Ammon's horn (tissue), 1 donor: Measurements from ENCODE around the gene MLLT6.

Source experiments
- DNase-seq: peaks from one replicate; pipeline ENCODE4 v3.0.0-alpha.2; 2016; ENCODE audit warnings: low spot score

Gene MLLT6

GRCh38 chr17:38742411-38743308 lies 37.6 kb downstream of the MLLT6 start:
- peak; percentile 64 for DNase-seq

DNA sequence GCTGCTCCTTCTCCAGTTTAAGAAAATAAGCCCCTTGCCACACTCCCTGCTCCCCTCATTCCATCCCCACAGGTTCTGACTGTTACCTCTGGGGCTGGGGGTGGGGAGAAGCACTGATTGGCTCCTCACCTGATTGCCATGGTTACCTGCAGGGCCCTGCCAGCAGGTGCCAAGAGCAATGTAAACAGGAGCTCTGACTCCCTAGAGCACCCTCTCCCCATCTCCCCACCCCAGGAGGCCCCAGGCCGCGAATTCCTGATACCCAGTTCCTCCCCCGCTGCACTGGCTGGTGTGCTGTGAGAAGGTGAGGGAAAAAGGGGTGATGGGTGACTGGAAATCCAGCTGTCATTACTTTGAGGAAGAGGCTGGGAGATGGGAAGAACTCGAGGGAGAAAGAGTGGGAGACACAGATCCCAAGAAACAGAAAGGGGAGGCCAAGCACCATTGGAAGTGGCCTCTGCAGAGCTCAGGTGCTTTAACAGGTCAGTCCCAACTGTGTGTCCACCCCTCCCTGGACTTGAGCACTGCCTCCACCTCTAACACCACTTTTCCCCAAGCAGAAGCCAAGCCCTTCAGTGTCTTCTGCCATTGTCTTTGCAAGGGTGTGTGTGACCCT lies 38.6 kb downstream of the MLLT6 start:
- no peak for DNase-seq

- no peak for DNase-seq
Measured at GRCh38 chr17:38745545-38745944, 40.5 kb downstream of the MLLT6 start.

DNA sequence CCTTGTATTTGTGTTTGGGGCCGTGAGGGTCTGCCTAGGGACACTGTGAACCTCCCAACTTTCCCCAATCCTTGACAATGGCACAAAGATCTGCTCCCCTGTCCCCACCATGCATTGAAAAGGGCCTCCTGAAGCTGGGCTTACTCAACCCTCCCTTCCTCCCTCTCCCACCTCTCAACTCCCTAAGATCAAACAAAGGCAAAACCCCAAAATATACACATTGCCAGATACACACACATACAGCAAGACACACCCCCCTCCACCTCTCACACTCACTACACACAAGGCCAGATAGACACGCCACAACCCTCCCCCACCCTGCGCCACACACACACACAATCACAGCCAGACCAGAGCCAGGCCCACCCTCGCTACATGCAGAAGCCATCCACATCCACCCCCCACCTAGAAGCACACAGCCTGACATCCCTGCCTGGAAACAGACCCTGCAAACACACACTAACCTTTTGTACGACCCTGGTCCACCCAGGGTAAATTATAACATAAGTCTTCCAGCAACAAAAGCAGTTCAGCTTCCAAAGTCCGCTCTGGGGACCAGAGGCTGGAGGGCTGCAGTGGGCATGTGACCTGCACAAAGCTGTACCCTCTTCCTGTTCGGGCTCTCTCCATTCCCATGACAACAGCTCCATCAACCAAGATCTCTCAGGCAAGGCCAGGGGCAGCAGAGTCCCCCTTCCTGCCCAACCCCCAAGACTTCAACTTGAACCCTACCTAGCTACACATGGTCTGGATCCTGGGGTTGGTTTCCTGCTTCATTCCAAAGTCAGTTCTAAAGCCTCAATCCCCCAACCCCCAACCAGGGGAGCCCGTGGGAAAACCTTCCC lies 41.2 kb downstream of the MLLT6 start:
- DNase-seq = no peak

DNA sequence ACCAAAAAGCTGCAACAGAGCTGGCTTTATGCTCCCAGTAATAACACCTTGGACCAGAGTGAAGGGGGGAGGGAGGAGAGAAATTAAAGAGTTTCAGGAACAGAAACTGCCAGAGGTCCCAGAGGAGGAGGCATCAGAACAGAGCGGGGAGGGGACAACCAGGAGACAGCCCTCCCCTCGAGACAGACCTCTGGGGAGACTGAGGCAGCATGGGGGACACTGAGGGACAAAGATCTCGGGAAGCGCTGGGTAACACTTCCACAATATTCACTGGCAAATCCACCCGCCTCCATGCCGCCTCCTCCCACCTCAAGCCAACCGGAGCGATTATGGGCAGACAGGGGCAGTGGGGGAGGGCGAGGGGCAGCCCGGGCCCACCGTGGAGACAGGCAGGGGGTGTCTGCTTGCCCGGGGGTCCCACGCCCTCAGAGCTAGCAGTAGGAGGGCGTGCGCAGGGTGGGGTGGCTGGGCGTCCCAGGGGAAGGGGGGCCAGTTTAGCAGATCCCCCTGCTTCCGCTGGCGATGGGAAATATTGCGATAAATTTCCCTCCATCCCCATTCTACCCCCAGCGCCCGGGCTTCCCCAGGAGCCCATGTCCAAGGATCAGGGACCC lies 41.9 kb downstream of the MLLT6 start:
- no peak for DNase-seq

DNA sequence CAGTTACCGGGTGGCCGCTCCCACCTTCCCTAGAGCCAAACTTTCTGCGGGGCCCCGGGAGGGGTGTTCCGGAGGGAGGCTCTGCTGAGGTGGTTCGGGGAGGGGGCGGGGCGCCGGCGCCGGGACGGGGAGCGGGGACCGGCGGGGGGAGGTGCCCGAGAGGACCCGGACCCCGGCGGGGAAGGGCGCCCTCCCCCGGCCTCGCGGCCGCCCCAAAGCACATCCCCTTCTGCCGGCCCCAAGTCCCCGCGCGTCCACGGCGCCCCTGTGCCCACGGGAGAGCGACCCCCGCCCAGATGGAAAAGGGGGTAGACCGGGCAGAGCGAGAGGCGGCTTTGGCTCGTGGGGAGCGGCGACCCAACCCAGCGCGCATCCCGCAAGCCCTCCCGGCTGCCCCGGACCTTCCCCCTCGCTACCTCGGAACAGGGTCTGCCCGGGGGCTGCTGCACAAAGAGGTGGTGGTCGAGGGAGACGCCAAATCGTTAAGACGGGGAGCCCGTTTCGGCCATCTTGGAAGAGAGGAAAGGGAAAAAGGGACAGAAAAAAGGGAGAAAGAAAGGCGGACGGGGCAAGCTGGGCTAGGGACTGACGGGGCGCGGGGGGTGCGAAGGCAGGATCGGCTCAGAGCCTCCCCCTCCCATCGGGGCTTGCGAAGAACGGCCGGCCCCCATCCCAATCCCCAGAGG lies 42.5 kb downstream of the MLLT6 start:
- no peak for DNase-seq

DNA sequence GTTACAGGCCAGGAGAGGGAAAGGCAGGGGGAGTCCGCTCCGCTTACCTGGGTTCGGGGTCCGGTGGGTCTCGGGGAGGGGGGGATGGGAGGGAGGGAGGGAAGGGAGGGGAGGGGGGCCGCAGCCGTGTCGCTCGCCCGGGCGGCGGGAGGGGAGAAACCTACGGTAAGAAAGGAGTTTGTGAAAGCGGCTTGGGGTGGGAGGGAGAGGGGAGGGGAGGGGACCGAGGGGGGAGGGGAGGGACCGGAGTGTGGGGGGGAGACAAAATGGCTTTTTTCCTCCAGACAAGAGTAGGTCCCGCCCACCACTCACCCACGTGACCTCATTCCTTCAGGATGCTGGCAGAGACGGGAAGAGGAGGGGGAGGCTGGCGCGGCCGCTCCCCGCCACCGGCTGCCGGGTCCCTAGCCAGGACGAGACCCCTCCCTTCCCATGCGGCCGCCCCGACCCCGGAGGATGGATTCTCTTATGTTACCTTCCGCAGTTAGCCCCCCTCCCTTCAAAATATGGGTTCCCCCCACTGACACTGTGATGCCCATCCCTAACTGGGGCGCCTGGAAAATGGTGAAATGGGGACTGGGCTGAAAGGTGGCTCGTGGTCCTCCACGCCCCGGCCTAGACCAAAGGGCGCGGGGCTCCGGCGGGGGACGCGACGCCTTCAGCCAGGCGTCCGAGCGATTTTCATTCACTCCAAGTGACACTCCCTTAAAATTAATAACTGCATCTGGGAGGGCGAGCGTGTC lies 43.2 kb downstream of the MLLT6 start, which contains the start of gene PCGF2:
PCGF2 (minus strand) TSS at position 188 of the 743 bp plus-strand sequence. CDS start 7,934 bp downstream, outside the sequence.
- DNase-seq = peak; percentile 76

- DNase-seq = no peak
Measured at GRCh38 chr17:38748892-38749222, 43.8 kb downstream of the MLLT6 start.

- DNase-seq = peak; percentile 55
Measured at GRCh38 chr17:38749223-38750043, 44.4 kb downstream of the MLLT6 start.

GRCh38 chr17:38750044-38750311 lies 44.9 kb downstream of the MLLT6 start:
- no peak for DNase-seq

- DNase-seq = no peak
Measured at GRCh38 chr17:38750312-38751121, 45.4 kb downstream of the MLLT6 start.

DNA sequence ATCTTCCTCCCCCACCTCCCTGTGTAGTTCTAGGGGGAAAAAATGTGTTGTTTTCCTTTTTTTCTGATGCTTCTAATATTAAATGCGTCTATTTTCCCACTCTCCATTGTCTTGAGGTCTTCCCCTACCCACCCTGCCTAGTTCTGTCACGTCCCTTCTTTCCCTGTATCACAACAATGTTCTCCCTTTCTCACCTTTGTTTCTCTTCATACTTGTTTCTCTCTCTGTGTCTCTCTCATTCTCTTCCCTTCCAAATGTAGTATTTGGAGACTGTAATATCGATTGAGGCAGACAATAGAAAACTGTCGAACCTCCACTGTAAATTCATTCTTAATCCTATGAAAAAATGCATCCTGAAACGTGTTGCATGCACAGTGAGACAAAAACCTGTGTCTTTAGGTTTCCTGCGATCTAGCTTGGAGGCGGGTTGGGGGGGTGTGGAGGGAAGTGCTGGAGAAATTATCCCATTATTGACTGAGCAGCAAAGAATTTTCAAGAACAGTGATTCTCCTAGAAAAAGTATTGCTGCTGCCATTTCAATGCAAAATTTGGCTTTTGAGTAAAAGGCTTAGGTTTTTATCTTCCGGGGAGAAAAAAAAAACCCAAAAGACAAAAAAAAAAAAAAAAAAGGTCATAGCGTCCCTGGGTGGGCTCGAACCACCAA lies 46.2 kb downstream of the MLLT6 start:
- DNase-seq = no peak

- DNase-seq = peak; percentile 90
Measured at GRCh38 chr17:38751808-38752307, 46.8 kb downstream of the MLLT6 start.

DNA sequence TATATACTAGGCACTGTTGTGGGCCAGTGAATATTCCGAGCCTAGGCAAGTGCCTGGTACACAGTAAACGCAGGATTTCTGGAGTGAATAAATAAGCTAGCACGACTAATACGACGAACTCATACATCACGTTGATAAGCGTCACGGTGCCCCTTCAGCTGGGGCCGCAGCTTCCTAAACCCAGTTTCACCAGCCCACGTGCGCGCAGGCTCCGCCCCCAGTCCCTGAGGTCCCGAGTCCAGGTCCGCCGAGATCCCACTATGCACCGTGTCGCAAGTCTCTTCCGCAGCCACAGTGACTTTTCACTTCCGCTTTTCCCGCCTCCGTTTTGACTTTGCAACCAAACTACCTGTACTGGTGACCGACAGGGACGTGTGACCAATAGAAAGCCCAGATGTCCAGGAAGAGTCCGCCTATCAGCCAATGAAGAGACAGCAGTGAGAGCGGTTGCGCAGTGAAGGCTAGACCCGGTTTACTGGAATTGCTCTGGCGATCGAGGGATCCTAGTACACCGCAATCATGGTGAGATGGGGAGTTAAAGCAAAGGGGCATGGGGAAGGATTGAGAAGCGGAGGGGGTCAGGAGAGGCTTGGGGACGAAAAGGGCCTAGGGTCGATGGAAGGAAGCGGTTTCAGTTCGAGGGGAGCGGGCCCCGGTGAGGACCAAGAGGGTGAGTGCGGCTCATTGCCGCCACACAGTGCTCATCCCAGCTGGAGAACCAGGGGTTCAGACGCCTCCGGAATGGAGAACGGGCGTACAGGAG lies 47.4 kb downstream of the MLLT6 start, which contains the start of gene PSMB3:
PSMB3 (plus strand) TSS at position 434 of the 763 bp plus-strand sequence; CDS start at position 520, 86 bp downstream.
- peak; percentile 100 for DNase-seq

- DNase-seq = no peak
Measured at GRCh38 chr17:38753071-38753506, 48.0 kb downstream of the MLLT6 start.

DNA sequence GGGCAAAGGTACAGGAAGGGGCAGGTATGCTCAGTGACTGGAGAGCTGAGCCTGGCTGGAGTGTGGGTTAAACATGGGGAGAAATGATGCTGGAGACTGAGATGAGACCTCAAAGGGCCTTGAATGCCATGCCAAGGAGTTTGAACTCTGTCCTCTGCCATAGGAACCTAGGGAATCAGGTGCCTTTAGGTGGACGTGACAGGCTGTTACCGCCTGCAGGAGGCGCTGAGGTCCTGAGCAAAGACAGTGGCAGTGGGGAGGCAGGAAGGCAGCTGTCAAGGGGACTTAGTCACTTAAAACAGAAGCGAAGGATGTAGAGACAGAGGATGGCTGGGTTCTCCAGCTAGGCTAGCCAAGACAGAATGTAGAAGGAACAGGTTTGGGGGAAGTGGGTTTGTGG lies 56.5 kb downstream of the MLLT6 start:
- no peak for DNase-seq

- DNase-seq = no peak
Measured at GRCh38 chr17:38762231-38762630, 57.2 kb downstream of the MLLT6 start.

DNA sequence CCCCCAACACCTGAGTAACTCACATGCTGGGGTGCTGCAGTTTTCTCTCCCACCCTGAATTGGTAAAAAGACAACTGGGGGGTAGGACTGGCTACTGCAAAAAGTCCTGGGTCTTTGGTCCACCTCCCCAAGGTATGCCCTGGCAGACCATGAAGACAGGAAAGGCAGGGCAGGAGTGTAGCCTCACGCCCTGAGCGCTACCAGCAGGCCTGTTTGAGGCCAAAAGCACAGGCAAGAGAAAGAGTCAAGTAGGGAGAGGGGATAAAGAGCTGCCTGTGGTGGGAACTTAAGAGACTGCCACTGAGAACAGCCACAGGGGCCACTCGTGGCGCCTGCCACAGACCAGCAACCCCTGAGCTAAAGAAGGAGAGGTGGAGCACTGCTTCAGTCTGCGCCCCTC lies 61.3 kb downstream of the MLLT6 start:
- DNase-seq = no peak
